ENCODE results near the gene MYCBP. TPM values are rescaled to one million over a fixed set of nuclear protein-coding genes. Genes with fewer than 3 reads are reported as not detected.

MYCBP gene
- total RNA-seq, 1 experiment from 2014 or later: 13.3 TPM

DNA sequence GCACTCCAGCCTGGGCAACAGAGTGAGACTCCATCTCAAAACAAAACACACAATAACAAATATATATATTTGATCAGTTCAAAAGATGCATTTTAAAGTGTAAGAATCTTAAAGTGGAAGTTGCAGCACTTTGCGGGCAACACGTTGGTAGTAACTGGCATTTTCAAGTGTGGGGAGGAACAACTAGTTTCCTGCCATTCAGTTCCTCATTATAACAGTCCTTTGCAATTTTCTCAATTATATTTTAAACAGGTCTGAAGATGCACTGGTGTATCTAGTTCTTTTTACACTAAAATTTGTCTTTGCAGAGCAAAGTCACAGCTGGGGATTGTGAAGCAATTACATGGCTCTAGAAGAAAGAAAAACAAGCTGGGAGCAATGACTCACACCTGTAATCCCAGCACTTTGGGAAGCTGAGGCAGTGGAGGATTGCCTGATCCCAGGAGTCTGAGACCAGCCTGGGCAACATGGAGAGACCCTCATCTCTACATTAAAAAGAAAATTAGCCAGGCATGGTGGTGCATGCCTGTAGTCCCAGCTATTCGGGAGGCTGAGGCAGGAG, 38.8 kb downstream of the MYCBP start:
- in situ Hi-C loops (cut with HindIII; ENCODE audit: low pct_unique_long_range_greater_than_20kb, low sequenced_read_pairs): no loop called here
- no peak for DNase-seq (ENCODE audit: low read depth, low spot score)

DNA sequence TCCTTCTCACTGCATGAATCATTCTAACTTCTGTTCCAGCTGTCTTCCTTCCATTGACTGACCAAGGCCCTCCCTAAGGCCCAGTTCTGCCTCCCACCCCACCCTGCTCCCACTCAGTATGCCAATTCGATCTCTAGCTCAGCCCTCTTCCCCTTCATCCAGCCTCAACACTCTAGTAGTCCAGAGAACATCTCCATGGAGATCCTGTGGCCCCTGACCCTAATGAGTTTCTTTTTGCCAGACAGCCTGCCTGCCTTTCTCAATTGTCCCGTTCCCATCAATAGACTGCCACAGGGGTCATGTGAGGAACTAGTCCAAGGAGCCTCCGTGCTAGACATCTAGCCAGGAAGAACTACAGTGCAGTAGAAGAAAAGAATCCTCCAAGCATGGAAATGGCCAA, 40.0 kb downstream of the MYCBP start:
- no peak for DNase-seq (ENCODE audit: low read depth, low spot score)
- in situ Hi-C loops (cut with HindIII; ENCODE audit: low pct_unique_long_range_greater_than_20kb, low sequenced_read_pairs): no loop called here

DNA sequence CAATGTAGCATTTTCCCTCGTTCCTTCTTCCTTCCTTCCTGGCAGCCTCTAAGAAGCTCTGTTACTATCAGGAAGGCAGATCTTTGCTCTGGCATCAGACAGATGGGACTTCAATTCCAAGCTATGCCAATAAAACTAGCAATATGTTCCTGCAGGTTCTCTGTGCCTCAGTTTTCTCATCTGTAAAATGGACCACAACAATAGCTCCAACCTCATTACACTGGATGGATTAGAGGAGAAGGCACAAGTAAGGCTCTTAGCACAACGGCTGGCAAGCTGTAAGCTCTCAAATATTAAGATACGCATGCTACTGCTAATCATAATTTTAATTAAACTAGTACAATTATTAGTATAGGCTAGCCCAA, 40.8 kb downstream of the MYCBP start:
- no peak for DNase-seq (ENCODE audit: low read depth, low spot score)
- in situ Hi-C loops (cut with HindIII; ENCODE audit: low pct_unique_long_range_greater_than_20kb, low sequenced_read_pairs): no loop called here

DNA sequence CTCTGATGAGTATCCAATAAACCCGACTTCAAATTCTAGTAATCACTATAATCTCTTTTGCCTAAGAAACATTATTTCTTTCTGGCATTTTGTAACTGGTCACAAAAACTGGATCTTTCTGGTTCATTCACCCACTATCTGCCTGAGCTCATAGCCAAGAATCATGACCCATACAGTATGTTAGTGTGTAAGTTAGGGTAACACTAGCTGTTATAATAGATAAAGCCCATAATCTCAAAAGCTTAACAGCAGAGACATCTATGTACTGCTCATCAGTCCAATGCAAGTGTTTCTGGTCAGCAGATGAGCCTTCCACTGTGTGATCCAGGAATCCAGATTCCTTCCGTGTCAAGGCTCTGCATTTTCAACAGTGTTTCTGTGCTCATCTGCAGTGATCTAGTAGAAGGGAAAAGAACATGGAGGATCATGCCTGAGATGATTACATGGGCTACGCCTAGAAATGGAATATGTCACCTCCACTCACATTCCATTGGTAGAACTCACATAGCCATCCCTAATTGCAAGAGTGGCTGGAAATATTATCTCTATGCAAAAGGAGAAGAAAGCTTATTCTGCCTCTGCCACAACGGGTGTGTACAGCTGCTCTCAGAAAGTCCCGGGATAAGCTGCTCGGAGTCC, 41.3 kb downstream of the MYCBP start:
- no peak for DNase-seq (ENCODE audit: low read depth, low spot score)
- in situ Hi-C loops (cut with HindIII; ENCODE audit: low pct_unique_long_range_greater_than_20kb, low sequenced_read_pairs): no loop called here

DNA sequence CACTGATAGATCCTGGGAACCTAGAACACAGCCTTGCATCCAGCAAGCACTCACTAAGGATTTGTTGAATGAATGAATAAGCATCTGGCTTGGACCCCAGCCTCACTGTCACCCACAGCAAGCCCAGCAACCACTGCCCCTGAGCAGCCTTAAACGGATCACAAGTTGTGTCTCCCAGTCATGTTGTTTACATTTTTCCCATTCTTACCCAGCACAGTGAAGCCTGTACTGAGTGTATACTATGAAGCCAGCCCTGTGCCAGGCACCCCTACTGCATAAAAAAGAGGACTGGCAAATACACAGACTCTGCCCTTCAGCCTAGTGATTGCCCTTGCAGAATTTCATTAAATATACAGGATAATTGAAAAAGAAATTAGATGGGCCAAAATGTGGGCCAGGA, 43.8 kb downstream of the MYCBP start:
- no peak for DNase-seq (ENCODE audit: low read depth, low spot score)
- in situ Hi-C loops (cut with HindIII; ENCODE audit: low pct_unique_long_range_greater_than_20kb, low sequenced_read_pairs): no loop called here

DNA sequence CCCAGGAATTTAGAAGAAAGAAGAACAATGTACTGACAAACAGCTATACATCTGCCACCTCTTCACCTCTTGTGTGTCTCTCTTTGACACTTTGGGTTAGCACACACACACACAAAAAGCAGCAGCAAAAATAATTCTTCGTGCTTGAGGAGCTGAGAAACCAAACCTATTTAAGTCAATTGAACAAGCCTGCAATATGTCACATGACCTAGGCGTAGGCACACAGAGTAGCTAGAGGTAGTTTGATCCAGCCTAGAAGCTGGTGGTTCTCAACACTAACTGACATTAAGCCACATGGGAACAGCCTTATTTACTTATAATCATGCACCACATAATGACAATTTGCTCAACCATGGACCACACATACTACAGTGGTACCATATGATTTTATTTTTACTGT, 45.8 kb downstream of the MYCBP start:
- in situ Hi-C loops (cut with HindIII; ENCODE audit: low pct_unique_long_range_greater_than_20kb, low sequenced_read_pairs): no loop called here
- no peak for DNase-seq (ENCODE audit: low read depth, low spot score)

DNA sequence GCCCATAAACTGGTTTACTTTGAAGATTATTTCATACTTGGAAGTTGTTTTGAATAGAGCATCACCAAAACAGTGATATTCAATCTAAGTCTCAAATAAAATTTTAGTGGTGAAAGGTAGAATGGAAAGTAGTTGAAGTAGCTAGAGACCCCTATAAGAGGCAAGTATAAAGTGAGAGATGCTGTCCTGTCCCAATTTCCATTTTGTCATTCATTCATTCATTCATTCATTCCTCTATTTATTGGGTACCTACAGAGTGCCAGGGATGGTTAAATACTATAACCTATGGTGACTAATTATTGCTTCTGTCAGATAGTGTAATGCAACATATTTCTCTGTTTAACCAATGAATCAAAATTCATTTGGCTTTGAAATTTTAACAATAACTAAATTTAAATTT, 46.3 kb downstream of the MYCBP start:
- DNase-seq (ENCODE audit: low read depth, low spot score): no peak
- in situ Hi-C loops (cut with HindIII; ENCODE audit: low pct_unique_long_range_greater_than_20kb, low sequenced_read_pairs): no loop called here

DNA sequence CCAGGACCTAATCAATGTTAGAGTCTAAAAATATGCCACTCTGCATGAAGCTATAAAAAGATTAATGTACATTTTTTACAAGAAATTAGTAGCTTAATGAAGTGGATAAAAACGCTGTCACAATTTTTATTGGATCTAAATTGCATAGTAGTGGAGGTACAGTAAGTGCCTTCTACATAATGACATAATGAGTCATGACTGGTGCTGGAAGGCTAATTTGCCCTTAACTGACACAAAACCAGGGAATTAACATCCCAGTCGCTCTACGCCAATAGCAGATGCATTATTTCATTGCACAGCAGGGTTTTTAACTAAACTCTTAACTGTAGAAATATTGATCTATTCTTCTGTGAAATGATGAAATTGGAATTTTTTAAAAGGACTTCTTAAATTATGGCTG, 46.9 kb downstream of the MYCBP start:
- in situ Hi-C loops (cut with HindIII; ENCODE audit: low pct_unique_long_range_greater_than_20kb, low sequenced_read_pairs): no loop called here
- DNase-seq (ENCODE audit: low read depth, low spot score): no peak

DNA sequence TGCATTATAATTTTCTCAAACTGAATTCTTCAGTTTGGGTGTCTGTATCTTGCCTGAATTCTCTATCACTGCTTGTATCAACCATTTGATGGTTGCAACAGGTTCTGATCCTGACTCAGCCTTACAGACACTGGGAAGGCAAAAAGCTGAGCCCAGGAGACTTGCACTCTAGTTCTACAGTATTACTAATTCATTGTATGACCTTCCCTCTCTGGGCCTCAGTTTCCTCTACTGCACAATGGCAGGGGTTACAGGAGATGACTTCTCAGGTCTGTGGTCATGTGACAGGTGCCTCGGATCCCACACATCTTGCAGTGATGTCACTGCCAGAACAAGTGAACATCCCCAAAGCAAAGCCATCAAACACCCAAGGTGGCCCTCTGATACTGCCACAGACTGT, 52.3 kb downstream of the MYCBP start:
- no peak for DNase-seq (ENCODE audit: low read depth, low spot score)
- in situ Hi-C loops (cut with HindIII; ENCODE audit: low pct_unique_long_range_greater_than_20kb, low sequenced_read_pairs): no loop called here

DNA sequence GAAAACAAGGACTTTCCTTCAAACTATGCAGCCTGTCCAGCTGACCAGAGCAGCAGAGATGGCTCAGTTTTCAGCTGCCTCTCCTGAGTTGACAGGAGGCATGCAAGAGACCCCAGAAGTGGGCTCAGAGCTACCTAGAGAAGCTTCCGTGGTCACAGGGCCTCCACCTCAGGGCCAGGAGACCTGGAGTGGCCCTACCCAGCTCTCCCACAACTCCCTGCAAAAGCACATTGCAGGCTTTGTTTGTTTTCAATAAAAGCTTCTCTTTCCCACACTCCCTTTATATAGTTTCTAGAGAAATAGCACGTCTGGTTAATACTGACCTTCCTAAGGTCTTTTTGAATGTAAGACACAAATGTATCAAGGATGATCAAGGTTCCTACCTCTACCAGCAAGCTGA, 53.6 kb downstream of the MYCBP start:
- in situ Hi-C loops (cut with HindIII; ENCODE audit: low pct_unique_long_range_greater_than_20kb, low sequenced_read_pairs): no loop called here

DNA sequence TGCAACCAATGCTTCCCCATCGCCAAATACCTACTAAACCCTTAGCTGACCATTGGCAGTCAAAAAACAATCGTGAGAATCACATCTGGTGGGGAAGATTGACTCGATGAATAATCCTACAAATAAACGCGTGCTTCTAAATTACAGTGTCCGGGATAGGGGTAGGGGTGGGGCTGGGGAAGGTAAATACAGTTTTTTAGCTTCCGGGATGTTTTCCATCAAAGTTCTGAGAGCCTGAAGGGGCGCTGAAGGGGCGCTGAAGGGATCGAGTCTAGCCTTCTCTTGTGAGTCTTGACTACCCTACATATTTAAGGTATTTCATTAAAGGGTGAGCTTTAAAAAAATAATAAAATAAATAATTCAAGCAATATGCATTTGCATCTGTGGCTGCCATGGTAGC, 54.1 kb downstream of the MYCBP start:
- in situ Hi-C loops (cut with HindIII; ENCODE audit: low pct_unique_long_range_greater_than_20kb, low sequenced_read_pairs): no loop called here
- DNase-seq (ENCODE audit: low read depth, low spot score): no peak

More for the DNA sequence above, 53.6 kb downstream of the MYCBP start:
- no peak for DNase-seq (ENCODE audit: low read depth, low spot score)

DNA sequence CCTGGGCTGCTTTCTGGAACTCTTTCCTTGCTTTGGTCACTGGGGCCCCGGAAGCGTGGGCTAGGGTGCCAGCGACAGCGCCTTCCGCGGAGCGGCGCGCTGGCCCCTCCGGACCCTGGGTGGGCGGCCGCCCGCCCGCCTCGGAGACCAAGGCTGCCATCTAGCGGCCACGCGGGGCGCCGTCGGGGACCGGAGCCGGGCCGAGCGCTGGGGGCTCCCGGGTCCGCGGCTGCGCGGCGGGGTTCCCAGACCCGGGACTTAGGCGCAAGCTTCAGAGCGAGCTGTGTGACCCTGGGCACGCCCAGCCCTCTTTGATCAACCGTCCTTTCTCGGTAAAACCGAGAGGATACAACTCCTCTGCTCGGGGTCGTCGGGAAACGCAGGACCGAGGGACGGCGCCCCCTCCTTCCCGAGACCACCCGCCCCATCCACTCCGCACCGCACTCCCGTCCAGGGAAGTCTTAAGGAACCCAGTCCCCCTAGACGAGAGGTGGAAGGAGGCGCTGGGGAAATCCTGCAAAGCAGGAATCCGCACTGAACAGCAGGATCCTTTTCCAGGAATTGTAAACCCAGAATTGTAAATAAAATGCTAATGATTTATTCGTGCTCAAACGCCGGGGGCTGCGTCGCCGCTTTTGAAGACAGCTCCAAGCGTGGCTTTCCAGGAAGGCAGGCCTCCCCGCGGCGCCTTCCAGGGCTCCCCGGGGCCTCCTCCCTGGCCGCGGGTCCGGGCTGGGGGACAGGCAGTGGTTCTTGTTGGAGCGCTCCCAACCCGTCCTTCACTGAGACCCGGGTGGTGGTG, 54.8 kb downstream of the MYCBP start:
- in situ Hi-C loops (cut with HindIII; ENCODE audit: low pct_unique_long_range_greater_than_20kb, low sequenced_read_pairs): no loop called here
- peak; percentile 16 for DNase-seq (ENCODE audit: low read depth, low spot score)

DNA sequence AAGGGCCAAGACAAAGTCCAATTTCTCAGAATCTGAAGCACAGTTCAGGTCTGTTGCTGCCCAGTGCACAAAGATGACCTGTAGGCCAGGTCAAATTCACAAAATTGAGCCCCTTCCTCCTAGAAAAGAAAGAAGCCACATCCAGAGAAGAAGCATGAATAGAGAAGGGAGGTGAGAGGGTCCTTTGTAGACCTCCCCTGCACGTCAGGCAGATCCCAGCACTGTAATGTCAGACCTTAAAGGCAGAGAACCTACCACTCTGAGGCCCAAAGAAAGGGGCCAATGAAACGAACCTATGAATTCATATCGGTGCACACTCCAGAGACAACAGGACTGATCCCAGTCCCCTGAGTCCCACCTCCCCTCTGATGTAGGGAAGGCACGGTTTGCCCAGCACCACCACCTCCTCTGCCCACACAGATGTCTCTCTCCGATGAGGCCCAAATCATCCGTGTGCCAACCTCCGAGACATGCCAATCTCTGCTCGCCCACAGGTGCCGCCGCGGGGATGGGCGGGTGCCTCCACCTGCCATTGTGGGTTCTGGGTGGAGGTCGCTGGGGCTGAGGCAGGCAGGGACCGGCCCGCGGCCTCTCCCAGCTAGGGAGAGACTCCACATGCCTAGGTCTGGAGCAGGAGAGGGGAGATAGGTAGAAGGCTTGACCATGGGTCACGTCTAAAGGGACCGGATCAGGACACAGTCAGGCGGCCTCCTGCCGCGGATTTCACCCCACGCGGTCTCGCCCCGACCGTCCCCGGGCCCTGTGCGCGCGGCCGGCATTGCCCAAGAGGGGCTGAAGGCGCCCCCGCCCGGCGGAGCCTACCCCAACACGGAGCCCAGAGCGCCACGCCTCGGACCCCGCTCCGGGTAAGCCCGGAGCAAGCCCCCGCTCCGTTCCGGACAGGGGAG, 55.6 kb downstream of the MYCBP start:
- DNase-seq (ENCODE audit: low read depth, low spot score): no peak
- in situ Hi-C loops (cut with HindIII; ENCODE audit: low pct_unique_long_range_greater_than_20kb, low sequenced_read_pairs): no loop called here

DNA sequence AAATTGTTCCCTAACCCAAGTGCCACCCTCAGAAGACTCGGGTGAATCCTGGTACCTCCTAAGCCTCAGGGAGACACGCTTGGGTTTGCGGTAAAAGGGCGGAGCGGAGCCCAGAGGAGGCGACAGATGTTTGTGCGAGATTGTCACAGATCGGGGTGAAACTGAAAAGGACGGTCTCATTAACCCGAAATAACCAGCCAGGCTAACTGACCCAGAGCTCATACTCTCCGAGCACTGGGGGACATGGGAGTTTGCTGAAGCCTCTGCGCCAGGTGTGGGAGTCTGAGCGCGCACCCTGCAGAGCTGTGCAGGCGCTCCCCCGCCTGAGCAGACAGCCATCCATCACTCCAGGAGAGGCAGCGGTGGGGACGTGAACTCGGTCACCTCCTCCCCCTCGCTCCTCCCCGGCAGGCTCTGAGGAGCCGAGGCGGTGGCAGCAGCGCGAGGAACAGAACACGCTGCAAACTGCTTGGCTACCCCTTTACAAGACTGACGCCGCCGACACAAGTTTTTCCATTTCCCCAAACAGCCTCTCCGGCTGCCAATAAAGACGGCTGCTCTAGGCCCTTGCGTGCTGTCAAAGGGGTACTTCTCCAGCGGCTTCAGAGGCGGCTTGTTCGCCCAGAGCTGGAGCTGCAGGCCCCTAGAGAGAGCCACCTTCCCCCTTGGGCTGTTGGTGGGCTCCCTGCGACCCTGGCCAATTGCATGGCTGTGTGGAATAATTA, 57.1 kb downstream of the MYCBP start:
- DNase-seq (ENCODE audit: low read depth, low spot score): no peak
- in situ Hi-C loops (cut with HindIII; ENCODE audit: low pct_unique_long_range_greater_than_20kb, low sequenced_read_pairs): no loop called here

DNA sequence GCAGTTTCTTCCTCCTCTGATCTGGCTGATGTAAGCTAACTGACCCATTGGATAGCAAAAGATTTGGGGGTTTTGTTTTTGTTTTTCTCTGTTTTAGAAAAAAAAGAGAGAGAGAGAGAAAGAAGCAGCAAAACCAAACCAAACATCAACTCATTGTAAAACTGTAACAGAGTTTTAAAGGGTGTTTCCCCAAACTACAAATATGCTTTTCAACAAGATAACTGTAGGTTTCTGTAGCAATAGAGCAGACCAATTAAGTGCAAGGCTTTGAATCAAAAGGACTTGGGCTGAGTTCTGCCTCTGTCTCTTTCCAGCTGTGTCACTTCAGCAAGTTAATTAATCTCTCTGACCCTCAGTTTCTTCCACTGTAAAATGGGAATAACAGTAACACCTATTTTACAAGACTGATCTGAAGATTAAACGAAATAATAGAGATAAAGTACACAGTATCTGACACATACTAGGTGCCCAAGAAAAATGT, 58.1 kb downstream of the MYCBP start:
- in situ Hi-C loops (cut with HindIII; ENCODE audit: low pct_unique_long_range_greater_than_20kb, low sequenced_read_pairs): no loop called here
- DNase-seq (ENCODE audit: low read depth, low spot score): no peak

DNA sequence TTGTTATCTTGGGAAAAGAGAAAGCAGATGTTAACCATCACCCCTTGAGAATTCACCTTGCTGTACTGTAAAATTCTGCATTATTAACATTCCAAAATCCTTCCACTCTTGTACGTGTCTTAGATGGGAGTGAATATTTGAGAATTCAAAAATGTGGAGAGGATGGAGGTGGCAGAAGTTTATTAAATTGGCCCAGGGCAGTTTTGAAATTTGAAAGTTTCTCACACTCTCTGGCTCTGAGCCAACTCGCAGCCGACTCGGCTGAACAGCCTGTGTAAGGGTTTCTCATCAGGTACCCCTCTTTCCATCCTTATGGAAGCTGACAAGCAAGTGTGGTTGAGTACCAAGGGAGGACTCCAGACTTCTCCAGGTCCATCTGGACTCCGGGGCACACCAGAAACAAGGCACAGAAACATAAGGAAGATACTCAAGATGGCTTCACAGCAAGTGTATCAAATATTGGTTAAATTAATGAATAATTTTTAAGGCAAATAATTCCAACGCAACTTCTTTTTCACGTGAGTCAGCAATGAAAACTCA, 58.6 kb downstream of the MYCBP start:
- in situ Hi-C loops (cut with HindIII; ENCODE audit: low pct_unique_long_range_greater_than_20kb, low sequenced_read_pairs): no loop called here
- DNase-seq (ENCODE audit: low read depth, low spot score): no peak

DNA sequence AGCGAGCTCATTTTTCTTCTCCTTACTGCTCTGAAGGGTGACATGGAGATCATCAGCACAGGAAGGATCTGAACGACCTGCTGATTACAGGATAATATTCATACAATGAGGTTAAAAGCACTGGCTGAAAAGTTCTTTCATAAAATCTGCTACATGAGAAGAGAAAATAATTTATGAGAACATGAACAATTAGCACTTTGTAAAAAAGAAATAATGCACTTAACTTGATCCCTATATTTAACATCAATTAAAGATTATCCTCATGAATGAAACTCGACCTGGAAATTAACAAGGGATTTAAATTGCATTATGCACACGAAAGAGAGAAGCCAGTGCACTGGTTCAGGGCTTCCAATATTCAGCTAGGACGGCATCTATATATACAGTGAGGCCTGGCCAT, 60.2 kb downstream of the MYCBP start:
- in situ Hi-C loops (cut with HindIII; ENCODE audit: low pct_unique_long_range_greater_than_20kb, low sequenced_read_pairs): no loop called here
- DNase-seq (ENCODE audit: low read depth, low spot score): no peak

Data from SK-MEL-5 (cell line).